Smooth muscle cell of the brain vasculature (primary cell): Measurements from ENCODE around the gene LRCH1.

ENCODE experiments used
- DNase-seq: peaks from one replicate; pipeline ENCODE4 v3.0.0-alpha.2; 2012; ENCODE audit warnings: low read depth, low spot score

Gene LRCH1

DNA sequence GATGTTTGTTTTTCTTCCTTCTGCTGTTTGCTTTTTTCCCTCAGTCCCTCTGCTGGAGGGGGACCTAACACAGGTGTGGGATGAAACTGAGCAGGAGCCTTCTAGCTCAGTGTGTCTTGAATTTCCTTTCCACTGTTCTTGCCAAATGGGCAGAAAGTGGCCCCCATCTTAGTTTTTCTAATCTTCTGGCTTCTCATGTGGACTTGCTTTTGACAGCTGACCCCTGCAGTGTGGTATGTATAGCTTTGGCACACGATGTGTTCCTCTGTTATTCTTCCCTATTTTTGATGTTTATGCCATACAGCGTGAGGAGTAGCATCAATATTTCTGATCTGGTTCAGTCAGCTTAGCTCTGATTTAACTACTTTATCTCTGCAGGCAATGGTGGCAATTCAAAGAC is 8.3 kb downstream of the LRCH1 start:
- no peak for DNase-seq

DNA sequence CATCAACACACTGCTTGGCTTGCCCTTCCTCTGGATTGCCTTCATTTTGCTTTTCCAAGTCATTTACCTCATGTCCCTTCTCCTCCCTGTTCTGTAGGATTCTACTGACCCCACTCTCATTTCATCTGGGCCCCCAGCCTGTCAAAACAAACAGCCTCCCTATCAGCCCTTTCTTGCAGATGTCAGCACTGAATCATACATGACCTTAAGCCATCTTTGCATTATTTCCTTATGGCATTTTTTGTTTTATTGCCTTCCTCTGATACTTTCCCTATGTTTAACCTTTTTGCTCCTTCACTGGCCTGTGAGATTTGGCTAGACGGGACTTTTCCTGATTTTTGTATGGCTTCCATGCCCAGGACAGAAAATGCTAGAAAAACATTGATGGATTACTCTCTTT is 8.7 kb downstream of the LRCH1 start:
- DNase-seq: no peak

DNA sequence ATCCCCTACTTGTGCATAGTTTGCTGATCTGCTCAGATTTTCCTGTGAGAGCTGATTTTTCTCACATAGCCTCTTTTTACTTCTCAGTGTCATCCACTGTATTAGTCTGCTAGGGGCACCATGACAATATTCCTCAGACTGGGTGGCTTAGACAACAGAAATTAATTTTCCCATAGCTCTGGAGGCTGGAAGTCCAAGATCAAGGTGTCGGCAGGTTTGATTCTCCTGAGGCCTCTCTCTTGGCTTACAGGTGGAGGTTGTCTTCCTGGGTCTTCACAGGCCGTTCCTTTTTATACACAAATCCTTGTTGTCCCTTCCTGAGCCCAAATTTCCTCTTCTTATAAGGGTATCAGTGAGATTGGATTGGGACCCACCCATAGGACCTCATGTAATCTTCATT is 9.2 kb downstream of the LRCH1 start:
- no peak for DNase-seq

DNA sequence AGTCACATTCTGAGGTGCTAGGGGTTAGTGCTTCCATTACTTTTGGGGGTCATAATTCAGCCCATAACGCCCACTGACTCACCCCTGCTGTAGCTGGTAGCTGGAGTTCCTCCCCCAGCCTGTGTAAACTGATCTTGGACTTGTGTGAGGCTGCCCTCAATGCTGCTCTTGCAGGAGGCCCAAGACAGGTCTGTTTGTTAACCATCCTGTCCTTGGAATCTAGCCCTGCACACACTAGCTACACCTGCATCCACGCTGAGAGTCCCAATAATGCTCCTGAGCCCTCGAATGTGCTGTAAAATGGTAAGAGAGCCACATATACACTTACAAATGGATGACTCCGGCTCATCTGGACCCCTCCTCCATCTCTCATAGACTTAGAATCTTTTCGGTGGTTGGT is 9.6 kb downstream of the LRCH1 start:
- no peak for DNase-seq

DNA sequence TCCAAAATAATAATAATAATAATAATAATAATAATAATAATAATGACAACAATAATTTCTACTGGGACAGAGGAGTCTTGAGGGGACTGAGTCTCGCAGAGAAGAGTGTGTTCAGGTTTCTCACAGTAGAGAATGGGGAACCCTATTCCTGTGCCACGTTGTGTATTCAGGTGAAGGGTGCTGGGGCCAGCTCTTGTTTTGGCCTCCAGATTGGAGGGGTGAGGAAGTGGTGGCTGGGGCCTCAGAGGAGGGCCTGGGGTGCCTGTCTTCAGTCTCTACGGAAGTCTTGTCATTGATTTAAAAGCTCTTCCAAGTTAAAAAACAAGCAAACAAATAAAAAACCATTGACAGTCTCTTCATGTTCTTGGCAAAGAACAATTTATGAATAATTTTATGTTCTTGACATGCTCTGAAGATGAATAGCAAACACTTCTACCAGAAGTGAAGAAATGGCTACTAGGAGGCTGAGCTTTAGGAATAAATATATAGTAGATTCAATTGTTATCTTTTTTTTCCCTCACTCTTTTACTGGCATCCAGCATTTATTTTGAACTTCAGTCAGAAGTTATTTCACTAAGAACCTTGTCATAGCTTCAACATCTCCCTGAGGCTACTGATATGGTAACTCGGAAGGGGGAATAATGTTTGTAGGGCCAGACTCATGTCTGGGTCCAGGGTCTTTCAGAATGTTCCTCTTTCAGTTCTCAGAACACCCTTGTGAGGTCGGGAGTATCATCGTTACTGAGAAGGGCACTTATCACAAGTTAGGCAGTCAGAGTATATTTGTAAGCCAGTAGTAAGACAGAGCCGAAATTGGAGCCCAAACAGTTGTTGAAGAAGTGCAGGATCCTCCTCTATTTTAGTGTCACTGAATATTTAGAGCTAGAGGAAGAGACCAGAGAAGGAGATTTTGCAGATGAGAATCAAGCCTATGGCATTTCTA is 13.1 kb downstream of the LRCH1 start:
- no peak for DNase-seq

DNA sequence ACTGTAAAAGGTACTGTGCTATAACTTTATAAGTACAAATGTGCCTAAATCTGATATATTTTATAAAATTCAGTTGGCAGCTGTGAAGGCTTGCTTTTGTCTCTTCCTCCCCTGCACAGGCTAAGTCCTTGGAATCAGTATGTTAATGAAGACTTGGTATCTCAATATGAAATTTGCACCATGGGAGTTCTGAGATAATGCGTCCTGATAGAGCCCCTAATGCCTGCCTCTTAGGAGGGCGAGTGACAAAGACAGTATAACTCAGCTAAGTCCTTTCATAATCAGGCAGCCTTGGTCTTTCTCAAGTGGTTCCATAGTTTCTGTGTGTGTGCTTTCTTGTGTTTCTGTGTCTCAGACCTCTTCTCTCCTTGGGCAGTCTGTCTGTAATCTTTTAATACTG is 14.7 kb downstream of the LRCH1 start:
- DNase-seq: no peak

DNA sequence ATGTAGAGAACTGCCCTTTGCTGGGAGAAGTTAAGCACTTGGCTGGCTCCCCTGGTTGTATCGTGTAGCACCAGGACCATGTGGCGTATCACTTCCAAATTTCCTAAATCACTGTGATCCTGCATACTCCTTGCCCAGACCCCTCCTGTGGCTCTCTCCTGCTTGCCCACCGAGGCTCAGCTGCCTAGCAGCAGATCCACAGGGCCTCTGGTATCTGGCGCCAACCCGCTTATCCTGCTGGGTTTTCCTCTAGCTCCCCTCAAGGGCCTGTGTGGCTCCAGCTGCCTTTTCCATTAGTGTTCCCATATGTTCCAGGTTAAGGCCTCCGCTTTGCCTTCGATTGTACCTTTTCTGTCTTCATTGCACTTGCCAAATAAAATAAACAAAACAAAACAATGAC is 16.5 kb downstream of the LRCH1 start:
- no peak for DNase-seq

DNA sequence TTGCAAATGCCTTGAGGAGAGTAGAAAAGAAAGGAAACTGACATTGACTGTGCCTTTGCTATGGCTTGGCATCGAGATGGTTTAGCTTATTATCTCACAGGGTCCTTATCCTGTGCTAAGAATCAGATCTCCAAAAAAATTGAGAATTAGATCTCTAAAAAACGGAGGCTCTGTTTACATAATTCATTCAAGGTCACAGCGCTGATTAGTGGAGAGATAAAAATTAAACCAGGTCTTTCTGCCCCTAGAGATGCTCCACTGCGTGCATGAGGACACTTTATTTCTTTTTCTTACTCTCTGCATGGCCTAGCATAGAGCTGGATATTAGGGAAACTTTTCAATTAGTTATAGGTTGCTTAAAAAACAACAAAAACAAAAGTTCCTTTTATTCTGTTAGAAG is 17.3 kb downstream of the LRCH1 start:
- no peak for DNase-seq

DNA sequence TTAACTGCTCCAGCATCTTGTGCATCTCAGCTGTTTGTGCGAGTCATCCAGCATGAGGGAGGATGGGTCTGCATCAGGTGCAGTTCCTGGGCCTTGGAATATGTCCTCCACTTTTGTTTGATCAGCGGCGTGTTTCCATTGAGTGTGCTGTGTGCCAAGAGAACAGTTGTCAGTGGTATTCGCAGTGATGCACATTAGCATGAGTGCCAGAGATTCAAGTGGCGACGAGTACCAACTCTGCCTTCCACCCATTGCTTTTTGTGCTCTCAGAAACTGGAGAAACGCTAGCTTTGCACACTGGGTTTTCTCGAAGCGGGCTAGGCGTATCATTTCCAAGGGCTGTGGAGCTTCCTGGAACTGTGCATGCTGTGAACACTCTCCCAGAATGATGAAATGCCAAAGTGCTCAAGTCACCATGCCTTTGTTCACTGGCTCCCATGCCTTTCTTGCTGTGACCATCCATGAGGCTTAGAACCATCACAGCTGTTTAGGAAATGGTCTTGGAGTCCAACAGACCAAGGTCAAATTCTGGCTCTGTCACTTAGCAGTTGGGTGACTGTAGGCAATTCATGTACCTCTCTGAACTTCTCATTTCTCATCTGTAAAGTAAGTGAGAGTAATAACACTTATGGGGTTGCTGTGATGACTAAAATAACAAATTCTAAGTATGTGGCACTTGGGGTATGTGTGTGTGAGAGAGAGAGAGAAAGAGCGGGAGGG is 18.4 kb downstream of the LRCH1 start:
- no peak for DNase-seq

DNA sequence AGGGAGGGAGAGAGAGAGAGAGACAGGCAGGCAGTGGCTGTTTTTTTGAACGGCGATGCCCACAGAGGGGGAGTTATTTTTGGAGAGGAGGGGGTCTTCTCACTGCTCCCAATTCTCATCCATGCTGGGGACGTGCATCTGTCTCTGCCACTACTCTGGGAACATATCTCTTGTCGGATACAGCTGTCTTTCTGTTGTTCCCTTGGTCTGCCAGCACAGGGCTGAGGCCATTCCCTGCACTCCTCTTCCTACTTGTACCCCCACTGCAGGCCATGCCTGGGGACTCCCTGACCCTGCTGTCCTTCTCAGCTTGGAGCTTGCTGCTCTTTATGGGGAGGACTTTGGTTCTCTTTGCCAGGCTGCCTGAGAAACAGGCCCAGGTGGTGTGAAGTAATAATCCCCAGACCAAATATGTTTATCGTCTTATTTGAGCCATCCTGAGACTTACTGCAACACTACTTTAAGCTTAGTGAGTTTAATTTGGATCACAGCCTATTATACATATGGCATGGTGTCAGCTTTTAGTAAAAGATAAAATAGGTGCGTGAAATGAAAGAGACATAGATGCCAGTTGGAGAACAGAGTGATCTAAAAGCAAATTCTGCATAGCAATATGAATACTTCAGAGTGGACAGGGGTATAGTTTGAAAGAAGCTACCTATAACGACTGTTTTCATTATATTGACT is 19.1 kb downstream of the LRCH1 start:
- no peak for DNase-seq

DNA sequence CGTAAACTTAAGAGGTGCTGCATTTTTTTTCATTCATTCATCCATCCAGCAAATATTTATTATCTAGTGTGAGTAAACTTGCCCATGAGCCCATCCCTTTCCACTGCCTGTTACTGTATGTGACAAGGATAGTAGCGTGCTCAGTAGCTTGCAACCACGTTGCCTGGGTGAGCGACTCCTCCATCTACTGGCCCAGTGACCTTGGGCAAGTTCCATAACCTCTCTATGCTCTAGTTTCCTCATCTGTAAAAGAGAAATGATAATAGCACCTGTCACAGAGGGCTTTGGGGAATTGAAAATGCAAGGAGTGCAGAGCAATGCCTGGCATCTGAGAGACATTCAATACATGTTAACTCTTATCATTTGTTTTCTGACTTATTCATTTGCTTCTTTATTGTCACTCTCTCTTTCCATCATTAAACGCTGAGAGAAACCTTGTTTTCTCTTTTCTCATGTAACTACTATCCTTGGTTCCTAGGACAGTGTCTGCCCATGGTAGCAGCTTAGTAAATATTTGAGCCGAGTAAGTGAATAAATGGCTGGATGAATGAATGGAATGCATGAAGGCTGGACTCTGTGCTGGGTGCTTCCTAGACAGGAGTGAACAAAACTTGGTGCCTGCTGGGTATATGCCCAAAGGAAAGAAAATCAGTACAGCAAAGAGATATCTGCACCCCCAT is 19.9 kb downstream of the LRCH1 start:
- DNase-seq: no peak

DNA sequence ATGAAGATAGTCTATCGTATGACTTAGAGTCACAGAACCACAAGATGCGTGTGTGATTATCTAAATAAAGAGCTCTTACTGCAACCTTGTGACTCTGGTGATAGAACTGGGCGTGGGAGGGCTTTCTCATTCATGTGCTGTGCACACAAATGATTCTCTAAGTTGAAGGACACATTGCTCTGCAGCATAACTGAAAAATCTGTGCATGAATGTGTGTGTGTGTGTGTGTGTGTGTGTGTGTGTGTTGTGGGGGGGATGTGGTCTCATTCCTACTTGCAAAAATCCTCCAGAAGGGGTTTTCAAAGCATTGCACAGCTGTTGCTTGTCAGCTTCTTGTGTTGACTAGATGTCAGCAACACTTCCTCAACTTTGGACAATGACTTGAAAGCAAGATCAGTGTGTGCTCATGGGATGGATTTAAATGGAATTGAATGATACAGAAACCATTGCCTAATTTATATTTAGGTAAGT is 22.4 kb downstream of the LRCH1 start:
- no peak for DNase-seq

DNA sequence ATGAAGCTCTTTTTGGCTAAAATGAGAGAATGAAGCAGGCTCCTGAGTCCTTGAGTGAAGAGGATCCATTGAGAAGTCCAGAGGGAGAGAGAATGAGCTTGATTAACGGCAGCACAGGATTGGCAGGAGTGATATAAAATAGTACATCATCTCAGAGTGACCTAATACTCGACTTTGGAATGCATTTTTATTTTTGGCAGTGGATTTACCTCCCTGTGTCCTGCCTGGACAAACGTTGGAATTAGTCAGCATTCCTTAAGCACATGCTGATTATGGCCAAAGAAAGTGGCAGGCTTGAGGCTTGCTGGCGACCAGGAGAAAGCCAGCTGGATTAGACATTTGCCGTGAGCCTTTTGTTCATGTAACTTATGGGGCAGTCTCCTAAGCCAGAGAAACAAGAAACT is 22.9 kb downstream of the LRCH1 start:
- no peak for DNase-seq

DNA sequence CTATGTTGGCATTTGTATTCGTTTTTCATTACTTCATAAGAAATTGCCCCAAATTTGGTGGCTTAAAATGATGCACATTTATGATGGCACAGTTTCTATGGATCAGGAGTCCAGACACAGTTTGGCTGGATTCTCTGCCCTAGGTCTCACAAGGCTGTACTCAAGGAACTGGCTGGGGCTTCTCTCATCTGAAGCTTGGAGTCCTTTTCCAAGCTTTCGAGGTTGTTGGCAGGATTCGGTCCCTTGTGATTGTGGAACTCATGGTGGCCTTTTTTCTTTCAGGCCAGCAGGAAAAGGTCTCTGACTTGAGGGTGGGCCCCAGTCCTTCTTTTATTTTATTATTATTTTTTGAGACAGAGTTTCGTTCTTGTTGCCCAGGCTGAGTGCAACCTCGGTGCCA is 23.8 kb downstream of the LRCH1 start:
- no peak for DNase-seq

DNA sequence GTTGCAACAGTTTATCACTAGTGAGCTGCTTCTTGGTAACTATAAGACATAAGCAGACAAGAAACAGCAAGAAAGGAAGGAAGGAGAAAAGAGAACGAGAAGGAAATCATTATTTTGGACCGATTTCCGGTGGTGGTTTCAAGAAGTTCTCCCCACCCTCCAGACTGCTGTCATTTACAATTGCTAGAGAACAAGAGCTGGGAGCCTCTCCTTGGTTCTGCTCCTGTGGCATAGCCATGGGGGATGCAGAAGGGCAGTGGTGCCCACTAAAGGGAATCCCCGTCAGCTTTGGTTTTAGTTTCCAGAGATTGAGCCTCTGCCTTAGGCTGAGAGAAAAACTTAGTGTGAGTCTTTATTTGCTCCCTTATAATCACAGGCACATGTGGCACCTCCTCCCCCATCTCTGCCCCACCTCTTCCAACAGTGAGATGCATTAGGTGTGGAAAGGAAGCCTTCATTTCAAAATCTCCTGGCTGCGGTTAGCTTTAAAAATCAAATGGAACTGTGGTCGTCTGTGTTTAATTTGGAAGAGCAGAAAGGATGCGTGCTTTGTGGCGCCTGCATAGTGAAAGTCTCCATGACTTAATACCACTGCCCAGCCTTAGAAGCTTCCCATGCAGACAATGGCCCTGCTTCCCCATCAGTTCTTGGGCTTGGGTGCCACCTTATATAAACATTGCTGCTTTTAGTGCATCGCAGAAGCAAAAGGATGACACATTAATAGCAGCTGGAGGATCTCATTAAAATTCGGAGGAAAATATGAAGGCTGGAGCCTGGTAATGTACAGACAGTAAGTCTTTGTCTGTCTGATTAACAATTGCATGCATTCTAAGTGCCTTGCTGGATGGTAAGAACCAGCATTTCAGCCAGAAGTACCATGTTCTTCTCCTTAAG is 25.0 kb downstream of the LRCH1 start:
- no peak for DNase-seq

DNA sequence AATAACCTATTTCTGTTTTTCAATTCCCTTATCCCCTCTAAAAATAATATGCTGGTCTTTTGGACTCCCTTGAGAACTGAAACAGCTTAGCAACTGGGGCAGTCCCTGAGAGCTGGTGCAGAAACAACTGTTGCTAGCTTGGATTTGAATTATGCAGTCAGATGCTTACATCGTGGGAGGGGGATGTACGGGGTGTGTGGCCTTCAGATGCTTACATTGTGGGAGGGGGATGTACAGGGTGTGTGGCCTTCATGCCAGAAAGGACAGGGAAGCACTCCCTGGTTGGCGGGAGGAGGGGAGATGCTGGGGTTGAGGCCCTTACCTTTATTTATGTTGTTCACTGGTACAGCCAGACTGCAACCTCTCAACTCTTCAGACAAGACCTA is 25.6 kb downstream of the LRCH1 start:
- no peak for DNase-seq

DNA sequence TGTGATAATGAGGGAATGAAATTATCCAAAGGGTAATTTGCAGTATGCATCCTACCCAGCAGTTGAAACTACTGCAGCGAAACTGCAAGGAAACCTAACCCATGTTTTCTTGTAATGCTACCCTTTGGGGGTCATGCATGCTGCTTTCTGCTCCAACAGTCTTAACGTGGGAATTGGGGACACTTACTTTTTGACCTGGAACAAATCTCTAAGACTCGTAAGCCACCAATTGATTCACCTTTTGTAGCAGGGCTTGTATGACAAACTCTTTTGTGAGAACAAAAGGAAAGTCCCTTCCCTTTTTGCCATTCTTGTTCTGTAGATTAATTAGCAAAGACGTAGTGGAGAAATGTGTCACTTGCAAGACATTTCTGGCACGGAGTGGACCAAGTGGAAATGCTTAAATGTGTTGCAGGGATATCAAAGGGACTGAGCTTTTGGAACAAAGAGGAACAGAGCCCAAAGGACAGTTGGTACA is 27.4 kb downstream of the LRCH1 start:
- DNase-seq: no peak

DNA sequence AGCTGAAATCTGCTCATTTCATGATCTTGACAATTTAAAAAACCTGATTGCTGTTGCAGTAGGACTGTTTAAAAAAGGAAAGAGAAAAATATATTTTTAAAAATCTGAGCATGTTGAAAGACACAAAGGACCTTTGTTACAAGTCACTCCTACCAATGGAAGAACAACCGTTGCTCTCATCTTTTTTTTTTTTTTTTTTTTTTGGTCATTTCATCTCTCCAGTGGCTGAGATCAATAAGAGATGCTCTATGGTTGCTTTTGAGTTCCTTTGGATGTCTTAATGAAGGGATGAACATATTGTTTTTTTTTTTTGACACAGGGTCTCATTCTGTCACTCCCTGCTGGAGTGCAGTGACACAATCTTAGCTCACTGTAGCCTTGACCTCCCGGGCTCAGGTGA is 29.2 kb downstream of the LRCH1 start:
- no peak for DNase-seq

DNA sequence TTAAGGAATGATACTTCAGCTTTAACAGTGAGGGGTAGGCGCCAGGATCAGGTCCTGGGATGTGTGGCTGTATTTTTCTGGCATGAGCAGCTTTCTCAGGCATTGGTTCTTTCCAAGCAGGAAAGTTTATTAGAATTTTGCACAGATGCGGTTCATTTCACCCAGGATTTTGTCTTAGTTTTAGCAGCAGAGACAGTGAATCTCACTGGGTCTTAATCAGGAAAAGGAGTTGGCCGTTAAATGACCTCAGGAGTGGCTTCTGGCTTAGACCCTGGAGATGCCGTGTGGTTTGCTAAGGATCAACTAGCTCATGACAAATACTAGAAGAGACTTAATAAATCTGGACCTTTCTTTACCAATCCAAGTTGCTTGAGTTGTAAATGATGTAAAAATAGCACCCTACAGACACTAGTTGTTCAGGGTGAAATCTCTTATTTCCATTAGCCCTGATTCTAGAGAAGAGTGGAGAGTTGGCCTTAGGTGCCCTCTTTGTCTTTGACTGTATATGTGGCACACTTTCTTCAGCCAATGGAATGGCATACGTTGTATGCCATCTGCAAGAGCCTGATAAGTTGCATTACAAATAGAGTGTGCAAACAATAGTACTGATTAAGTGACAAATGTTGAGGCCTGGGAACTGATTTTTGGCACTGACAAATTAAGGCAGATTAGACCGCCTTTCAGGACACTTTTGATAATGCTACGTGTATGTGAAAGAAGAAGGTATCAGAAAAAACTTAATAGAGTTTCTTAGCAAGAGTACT is 34.0 kb downstream of the LRCH1 start:
- no peak for DNase-seq
